ENCODE results near the gene RUNDC3A.
"Not testable (repeated sequence)": the region's sequence is repeated elsewhere in the genome, so short reads cannot be mapped to it uniquely, and the experiment has no call there.

RUNDC3A gene

GRCh38 chr17:44334727-44335126 is 26.3 kb downstream of the RUNDC3A start:
- peak overlapping the region; percentile 66 for H3K27ac ChIP-seq (ENCODE audit: low read length)
- peak overlapping the region; percentile 35; the same call in 1 of the 2 replicates for H3K9ac ChIP-seq (ENCODE audit: low read length)
- H3K4me3 ChIP-seq (ENCODE audit: low read length) = peak overlapping the region; percentile 43
- H3K79me2 ChIP-seq (ENCODE audit: low read length) = no peaks in the 10 kb centered on the region
- no peaks in the 10 kb centered on the region for H3K27me3 ChIP-seq (ENCODE audit: low read depth, low read length)
- no peaks in the 10 kb centered on the region for H4K20me1 ChIP-seq (ENCODE audit: insufficient read depth, low read length)
- H2AFZ ChIP-seq (ENCODE audit: low read depth, low read length) = peak overlapping the region; percentile 61; the same call in 1 of the 2 replicates
- no peaks in the 10 kb centered on the region for H3K36me3 ChIP-seq (replicated peaks; ENCODE audit: low read depth, low read length)
- peak overlapping the region; percentile 60 for H3K4me2 ChIP-seq (ENCODE audit: low read length)
- TF ChIP-seq EZH2phosphoT487 (IDR thresholded peaks at IDR 0.05; ENCODE audit: low read depth) (no peak), CTCF (IDR thresholded peaks at IDR 0.05; ENCODE audit: low read depth, low read length) (no peak)
- H3K9me3 ChIP-seq (ENCODE audit: insufficient read depth, low read length) = no peaks in the 10 kb centered on the region
- peaks cover 42% of the 10 kb centered on the region for H3K4me1 ChIP-seq (ENCODE audit: low read length)

GRCh38 chr17:44335564-44335963 is 27.2 kb downstream of the RUNDC3A start:
- H3K4me1 ChIP-seq (ENCODE audit: low read length) = peaks cover 42% of the 10 kb centered on the region
- no peaks in the 10 kb centered on the region for H3K27me3 ChIP-seq (ENCODE audit: low read depth, low read length)
- H3K4me2 ChIP-seq (ENCODE audit: low read length) = peak overlapping the region; percentile 60
- peak overlapping the region; percentile 29; the same call in 1 of the 2 replicates for H3K9ac ChIP-seq (ENCODE audit: low read length)
- peak overlapping the region; percentile 43 for H3K4me3 ChIP-seq (ENCODE audit: low read length)
- H2AFZ ChIP-seq (ENCODE audit: low read depth, low read length) = 0 out of 2 replicates have a peak overlapping the region, but pooled peaks have one; percentile 9
- no peaks in the 10 kb centered on the region for H3K9me3 ChIP-seq (ENCODE audit: insufficient read depth, low read length)
- H4K20me1 ChIP-seq (ENCODE audit: insufficient read depth, low read length) = no peaks in the 10 kb centered on the region
- H3K79me2 ChIP-seq (ENCODE audit: low read length) = no peaks in the 10 kb centered on the region
- TF ChIP-seq CTCF (IDR thresholded peaks at IDR 0.05; ENCODE audit: low read depth, low read length) (no peak), EZH2phosphoT487 (IDR thresholded peaks at IDR 0.05; ENCODE audit: low read depth) (no peak)
- H3K27ac ChIP-seq (ENCODE audit: low read length) = peak overlapping the region; percentile 66; the same call in 1 of the 2 replicates
- no peaks in the 10 kb centered on the region for H3K36me3 ChIP-seq (replicated peaks; ENCODE audit: low read depth, low read length)

GRCh38 chr17:44335968-44336367 is 27.6 kb downstream of the RUNDC3A start:
- Histone ChIP-seq H3K27ac (ENCODE audit: low read length) (no peak overlapping the region), H3K4me2 (ENCODE audit: low read length) (peak overlapping the region; percentile 60; the same call in 1 of the 2 replicates), H3K4me1 (ENCODE audit: low read length) (peaks cover 39% of the 10 kb centered on the region), H3K9ac (ENCODE audit: low read length) (no peak overlapping the region), H3K79me2 (ENCODE audit: low read length) (no peaks in the 10 kb centered on the region), H4K20me1 (ENCODE audit: insufficient read depth, low read length) (no peaks in the 10 kb centered on the region), H3K4me3 (ENCODE audit: low read length) (no peak overlapping the region), H3K9me3 (ENCODE audit: insufficient read depth, low read length) (no peaks in the 10 kb centered on the region), H2AFZ (ENCODE audit: low read depth, low read length) (no peak overlapping the region), H3K27me3 (ENCODE audit: low read depth, low read length) (no peaks in the 10 kb centered on the region), H3K36me3 (replicated peaks; ENCODE audit: low read depth, low read length) (no peaks in the 10 kb centered on the region)
- TF ChIP-seq EZH2phosphoT487 (IDR thresholded peaks at IDR 0.05; ENCODE audit: low read depth) (no peak), CTCF (IDR thresholded peaks at IDR 0.05; ENCODE audit: low read depth, low read length) (no peak)

- H3K79me2 ChIP-seq (ENCODE audit: low read length) = no peaks in the 10 kb centered on the region
- peak overlapping the region; percentile 17; the same call in 1 of the 2 replicates for H3K9ac ChIP-seq (ENCODE audit: low read length)
- H3K27ac ChIP-seq (ENCODE audit: low read length) = 0 out of 2 replicates have a peak overlapping the region, but pooled peaks have one; percentile 1
- no peaks in the 10 kb centered on the region for H3K9me3 ChIP-seq (ENCODE audit: insufficient read depth, low read length)
- no peaks in the 10 kb centered on the region for H3K27me3 ChIP-seq (ENCODE audit: low read depth, low read length)
- H3K4me3 ChIP-seq (ENCODE audit: low read length) = no peak overlapping the region
- H3K36me3 ChIP-seq (replicated peaks; ENCODE audit: low read depth, low read length) = no peaks in the 10 kb centered on the region
- peaks cover 32% of the 10 kb centered on the region for H3K4me1 ChIP-seq (ENCODE audit: low read length)
- TF ChIP-seq EZH2phosphoT487 (IDR thresholded peaks at IDR 0.05; ENCODE audit: low read depth) = no peak
- no peak for TF ChIP-seq CTCF (IDR thresholded peaks at IDR 0.05; ENCODE audit: low read depth, low read length)
- peak overlapping the region; percentile 54 for H3K4me2 ChIP-seq (ENCODE audit: low read length)
- H4K20me1 ChIP-seq (ENCODE audit: insufficient read depth, low read length) = no peaks in the 10 kb centered on the region
- peak overlapping the region; percentile 52; the same call in 1 of the 2 replicates for H2AFZ ChIP-seq (ENCODE audit: low read depth, low read length)
Measured at GRCh38 chr17:44338702-44339101, 30.3 kb downstream of the RUNDC3A start.

- not testable (repeated sequence) for H3K4me3 ChIP-seq (ENCODE audit: low read length); H3K27ac ChIP-seq (ENCODE audit: low read length); H3K9ac ChIP-seq (ENCODE audit: low read length); H3K36me3 ChIP-seq (replicated peaks; ENCODE audit: low read depth, low read length); H2AFZ ChIP-seq (ENCODE audit: low read depth, low read length); H3K9me3 ChIP-seq (ENCODE audit: insufficient read depth, low read length); H3K4me2 ChIP-seq (ENCODE audit: low read length); H4K20me1 ChIP-seq (ENCODE audit: insufficient read depth, low read length); H3K27me3 ChIP-seq (ENCODE audit: low read depth, low read length); H3K79me2 ChIP-seq (ENCODE audit: low read length)
- H3K4me1 ChIP-seq (ENCODE audit: low read length) = peaks cover 20% of the 10 kb centered on the region
Measured at GRCh38 chr17:44340553-44340952, 32.2 kb downstream of the RUNDC3A start.

Data from OCI-LY3 (cell line).